HUDEP-2 (cell line): ENCODE data around the gene TRDN.
A peak's percentile ranks its signal among the peaks of the same experiment; 100 is the strongest.

Source experiments
- DNase-seq, 76 experiments: peaks; one replicate each; lab custom pipeline; 2025; ENCODE audit not compliant: unreplicated experiment in 76 of 76; lab: John Stamatoyannopoulos, UW

The TRDN gene

GRCh38 chr6:123210645-123211044, 426.1 kb downstream of the TRDN start:
- DNase-seq: no peak

- no peak for DNase-seq
Measured at GRCh38 chr6:123207967-123208510, 428.7 kb downstream of the TRDN start.

- DNase-seq: no peak
Measured at GRCh38 chr6:123203928-123204327, 432.8 kb downstream of the TRDN start.

GRCh38 chr6:123201869-123202372, 434.8 kb downstream of the TRDN start:
- no peak for DNase-seq

GRCh38 chr6:123193298-123193697, 443.5 kb downstream of the TRDN start:
- DNase-seq: no peak

- DNase-seq: no peak
Measured at GRCh38 chr6:123189816-123190215, 446.9 kb downstream of the TRDN start.

- peak in 1 of 76 experiments; percentile 2 for DNase-seq
Measured at GRCh38 chr6:123182998-123183397, 453.8 kb downstream of the TRDN start.

- DNase-seq: no peak
Measured at GRCh38 chr6:123176706-123177105, 460.0 kb downstream of the TRDN start.

GRCh38 chr6:123171341-123172115, 465.2 kb downstream of the TRDN start:
- no peak for DNase-seq

GRCh38 chr6:123169774-123170095, 467.0 kb downstream of the TRDN start:
- DNase-seq: no peak

- DNase-seq: no peak
Measured at GRCh38 chr6:123168892-123169773, 467.6 kb downstream of the TRDN start.

GRCh38 chr6:123168466-123168865, 468.3 kb downstream of the TRDN start:
- no peak for DNase-seq
